Effector CD4-positive, alpha-beta T cell (primary cell): ENCODE measurements around the gene BRD8.
"Not testable (repeated sequence)": the region's sequence is repeated elsewhere in the genome, so short reads cannot be mapped to it uniquely, and the experiment has no call there.

Experiments
- DNase-seq: peaks from one replicate; pipeline ENCODE4 v3.0.0-alpha.2; 2020

BRD8 gene

GRCh38 chr5:138155977-138156376, 22.5 kb downstream of the BRD8 start:
- not testable (repeated sequence) for DNase-seq

GRCh38 chr5:138149530-138149929, 28.9 kb downstream of the BRD8 start:
- DNase-seq: no peak

DNA sequence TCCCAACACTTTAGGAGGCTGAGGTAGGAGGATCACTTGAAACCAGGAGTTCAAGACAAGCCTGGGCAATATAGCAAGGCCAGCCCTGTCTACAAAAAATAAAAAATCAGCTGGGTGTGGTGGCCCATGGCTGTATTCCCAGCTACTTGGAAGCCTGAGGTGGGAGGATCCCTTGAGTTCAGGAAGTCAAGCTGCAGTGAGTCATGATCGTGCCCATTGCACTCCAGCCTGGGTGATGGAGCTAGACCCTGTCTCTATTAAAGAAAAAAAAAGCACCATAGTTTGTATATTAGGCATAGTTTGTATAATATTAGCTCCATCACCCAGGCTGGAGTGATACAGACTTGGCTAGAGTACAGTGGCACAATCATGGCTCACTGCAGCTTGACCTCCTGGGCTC, 29.6 kb downstream of the BRD8 start:
- no peak for DNase-seq

GRCh38 chr5:138143578-138143977, 34.9 kb downstream of the BRD8 start:
- DNase-seq: not testable (repeated sequence)

GRCh38 chr5:138141734-138142133, 36.7 kb downstream of the BRD8 start:
- DNase-seq: no peak

DNA sequence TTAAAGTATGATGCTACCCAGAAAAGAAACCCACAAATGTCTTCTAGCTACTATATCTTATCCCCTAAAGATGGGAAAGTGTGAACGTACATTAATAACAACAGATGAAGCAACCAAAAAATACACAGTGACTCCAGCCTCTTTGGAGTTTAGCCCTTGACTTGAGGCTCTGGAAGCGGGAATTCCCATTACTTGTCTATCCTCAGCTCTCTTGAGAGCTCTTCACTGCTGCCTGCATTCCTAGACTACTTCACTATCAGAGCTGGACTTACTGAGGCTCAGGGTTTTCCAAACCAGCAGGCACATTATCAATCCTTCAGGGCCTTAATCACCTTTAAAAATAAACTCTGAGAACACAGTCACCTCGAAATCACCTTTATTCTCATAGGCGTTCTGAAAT, 38.2 kb downstream of the BRD8 start:
- no peak for DNase-seq

DNA sequence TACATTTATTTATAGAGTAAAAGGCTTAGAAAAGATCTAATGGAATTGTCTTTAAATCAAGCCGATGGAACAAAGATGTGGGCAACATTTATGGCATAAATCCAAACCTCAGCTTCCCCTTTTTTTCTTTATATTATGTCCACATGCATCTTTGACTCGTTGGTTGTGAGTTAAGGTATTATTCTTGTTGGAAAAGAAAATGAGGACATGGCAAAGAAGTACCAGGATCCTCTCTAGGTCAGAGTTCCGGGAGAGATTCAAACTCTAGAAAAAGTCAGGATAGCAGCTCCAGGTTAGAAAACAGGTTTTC, 38.7 kb downstream of the BRD8 start:
- DNase-seq: no peak

GRCh38 chr5:138138949-138139780, 39.3 kb downstream of the BRD8 start, which contains the start of gene NME5:
Gene NME5, minus strand, starts transcription at chr5:138139428. Its CDS starts 648 bp downstream, at chr5:138138780.
- no peak for DNase-seq

- DNase-seq: no peak
Measured at GRCh38 chr5:138132543-138132942, 45.9 kb downstream of the BRD8 start.

- DNase-seq: no peak
Measured at GRCh38 chr5:138129347-138129746, 49.1 kb downstream of the BRD8 start.

DNA sequence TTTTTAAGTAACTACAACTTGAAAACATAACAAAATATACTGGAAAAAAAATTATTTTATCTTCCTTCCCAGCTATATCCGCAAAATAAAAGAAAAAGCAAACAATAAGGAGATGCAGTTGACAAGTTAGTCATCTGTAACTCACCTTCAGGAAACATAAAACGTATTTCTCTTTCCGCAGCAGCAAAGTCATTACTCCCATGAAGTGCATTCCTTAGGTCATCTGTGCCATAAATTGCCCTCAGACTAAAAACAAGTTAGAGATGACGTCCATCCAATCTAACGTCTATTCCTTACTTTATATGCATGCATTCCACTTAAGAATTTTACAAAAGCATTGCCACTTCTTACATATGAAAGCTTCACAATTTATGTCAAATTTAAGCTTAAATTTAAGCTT, 50.1 kb downstream of the BRD8 start:
- no peak for DNase-seq

GRCh38 chr5:138115254-138115653, 63.2 kb downstream of the BRD8 start:
- DNase-seq: no peak

GRCh38 chr5:138111937-138112336, 66.5 kb downstream of the BRD8 start:
- no peak for DNase-seq

DNA sequence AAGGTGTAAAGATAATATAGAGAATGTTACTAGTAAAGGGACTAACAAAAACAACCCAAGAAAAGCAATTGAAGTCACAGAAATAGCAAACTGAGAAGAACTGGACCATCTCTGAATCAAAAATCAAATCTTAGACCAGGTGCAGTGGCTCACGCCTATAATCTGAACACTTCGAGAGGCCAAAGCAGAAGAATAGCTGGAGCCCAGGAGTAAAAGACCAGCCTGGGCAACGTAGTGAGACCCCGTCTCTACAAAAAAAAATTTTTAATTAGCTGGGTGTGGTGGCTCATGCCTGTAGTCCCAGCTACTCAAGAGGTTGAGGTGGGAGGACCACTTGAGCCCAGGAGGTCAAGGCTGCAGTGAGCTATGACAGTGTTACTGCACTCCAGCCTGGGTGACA, 67.2 kb downstream of the BRD8 start:
- no peak for DNase-seq

GRCh38 chr5:138110266-138110963, 68.0 kb downstream of the BRD8 start:
- DNase-seq: no peak

DNA sequence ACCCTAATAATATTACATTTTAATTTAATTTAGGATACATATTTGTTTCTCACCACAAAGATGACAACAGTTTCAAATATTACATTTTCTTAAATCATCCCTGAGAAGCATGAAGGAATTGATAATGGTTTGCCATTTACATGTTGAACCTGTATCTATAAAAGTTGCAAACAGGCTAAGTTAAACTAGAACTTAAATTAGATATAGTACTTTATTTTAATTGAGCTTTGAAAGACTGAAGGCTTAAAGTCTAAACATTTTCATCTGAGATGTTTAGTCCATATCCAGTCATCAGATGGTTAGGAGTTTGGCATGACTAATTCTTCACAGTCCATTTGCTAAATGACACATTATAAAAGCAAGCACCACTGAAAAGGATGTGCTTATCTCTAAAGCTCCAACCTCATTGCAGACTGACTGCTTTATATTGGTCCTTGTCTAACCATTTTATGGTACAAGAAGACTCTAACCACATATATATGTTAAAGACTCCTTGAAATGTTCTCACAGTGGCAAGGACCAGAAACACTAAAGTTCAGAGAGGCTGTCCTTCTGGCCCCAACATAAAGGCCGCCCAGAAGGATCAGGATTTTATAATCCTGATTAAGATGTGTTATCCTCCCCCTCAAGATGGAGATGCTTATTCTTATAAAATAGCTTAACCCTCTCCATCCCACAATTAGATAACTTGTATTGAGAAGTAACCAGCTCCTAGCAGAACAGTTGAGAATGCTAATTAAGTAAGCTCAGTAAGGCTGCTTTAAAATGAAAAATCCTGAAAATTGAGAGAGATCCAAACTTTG, 68.8 kb downstream of the BRD8 start:
- DNase-seq: no peak

DNA sequence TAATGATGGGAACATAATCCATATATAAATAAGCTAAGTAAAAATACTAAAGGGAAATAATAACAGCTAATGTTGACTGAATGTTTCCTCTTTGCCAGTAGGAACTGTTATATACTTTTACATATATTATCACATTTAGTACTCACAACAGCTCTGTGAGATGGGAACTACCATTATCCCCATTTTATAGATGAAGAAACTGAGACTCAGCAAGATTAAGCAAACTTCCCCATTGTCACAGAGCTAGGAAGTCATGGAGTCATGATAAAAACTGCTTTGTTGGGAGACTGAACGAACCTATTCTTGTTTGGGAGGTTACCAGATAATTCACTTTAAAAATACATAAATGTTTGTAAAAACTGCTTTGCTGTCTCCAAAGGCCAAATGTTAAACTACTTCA, 71.2 kb downstream of the BRD8 start:
- DNase-seq: no peak

- no peak for DNase-seq
Measured at GRCh38 chr5:138105709-138106108, 72.7 kb downstream of the BRD8 start.

GRCh38 chr5:138103319-138103637, 75.2 kb downstream of the BRD8 start:
- no peak for DNase-seq

DNA sequence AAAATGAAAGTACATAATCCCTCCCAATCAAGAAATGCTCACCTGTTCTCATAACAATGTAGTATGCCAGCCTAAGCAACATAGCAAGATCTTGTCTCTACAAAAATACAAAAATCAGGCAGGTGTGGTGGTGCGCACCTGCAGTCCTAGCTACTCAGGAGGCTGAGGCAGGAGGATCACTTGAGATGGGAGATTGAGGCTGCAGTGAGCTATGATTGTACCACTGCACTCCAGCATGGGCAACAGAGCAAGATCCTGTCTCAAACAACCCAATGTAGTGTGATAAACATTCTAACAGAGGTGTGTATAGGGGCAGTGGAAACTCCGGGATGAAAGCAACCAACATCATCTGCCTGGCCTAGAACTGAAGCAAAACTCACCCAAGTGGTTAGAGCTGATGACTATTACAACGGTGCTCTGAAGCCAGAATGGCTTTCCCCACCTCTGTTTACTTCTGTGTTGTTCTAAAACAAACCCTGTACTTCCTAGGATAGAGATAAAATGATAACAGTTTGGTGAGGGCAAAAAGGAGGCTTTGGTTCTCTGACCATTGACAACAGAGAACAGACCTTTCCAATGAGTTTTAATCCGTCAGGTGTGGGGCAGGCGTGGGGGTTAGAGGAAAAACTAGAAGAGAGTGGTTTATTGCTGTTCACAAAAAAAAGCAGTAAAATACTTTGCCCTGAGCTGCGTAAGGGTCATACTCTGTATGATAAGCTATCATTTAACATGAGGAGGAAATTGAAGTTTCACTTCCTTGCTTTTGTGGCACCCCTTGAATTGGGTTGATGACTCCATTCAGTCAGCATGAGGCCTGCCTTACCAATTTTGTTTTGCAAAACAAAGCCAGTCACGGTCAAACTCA, 75.7 kb downstream of the BRD8 start:
- DNase-seq: no peak

DNA sequence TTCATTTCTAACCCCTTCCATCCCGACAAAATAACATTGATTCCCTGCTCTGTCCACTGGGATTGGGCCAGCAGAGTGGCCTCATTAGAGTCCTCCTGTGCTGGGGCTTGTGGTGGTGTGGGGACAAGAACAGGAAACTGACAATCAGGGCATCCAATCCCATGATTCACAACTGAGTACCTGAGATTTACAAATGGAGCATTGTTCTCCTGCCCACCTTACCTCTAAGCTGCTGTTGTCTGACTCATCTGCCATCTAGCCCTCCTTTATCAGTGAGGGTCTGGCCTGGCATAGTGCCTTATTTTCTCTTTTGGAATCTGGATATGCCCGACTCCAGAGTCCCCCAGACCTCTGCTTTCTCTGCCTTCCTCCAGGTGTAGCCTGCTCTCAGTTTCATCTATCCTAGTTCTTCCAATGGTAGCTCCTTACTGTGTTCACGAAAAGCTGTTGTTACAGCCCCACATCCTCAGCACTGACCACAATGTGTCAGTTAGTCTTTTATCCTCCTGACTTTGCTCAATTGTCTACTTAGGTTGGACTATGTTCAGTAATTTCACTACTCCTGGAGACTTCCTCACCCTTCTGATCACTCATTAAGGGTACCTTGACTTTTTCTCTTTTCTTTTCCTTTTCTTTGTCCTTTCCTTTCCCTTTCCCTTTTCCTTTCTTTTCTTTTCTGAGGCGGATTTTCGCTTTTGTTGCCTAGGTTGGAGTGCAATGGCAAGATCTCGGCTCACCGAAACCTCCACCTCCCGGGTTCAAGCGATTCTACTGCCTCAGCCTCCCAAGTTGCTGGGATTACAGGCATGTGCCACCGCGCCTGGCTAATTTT, 81.2 kb downstream of the BRD8 start:
- DNase-seq: no peak

DNA sequence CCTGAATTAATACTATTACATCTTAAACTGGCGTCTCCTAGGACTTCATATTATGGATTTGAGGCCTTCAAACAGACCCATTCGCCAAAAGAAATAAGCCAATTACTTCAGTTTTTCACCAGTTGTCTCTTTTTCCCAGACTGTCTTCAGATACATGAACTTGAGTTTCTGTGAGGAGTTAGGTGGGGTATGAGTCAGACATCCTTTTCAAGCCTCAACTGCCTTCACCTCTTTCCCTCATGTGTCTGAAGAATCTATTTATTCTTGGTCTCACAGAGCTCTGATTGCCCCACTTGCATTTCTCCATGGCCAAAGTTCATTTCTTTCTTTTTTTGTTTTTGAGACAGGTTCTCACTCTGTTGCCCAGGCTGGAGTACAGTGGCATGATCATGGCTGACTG, 82.1 kb downstream of the BRD8 start:
- DNase-seq: no peak
